ENCODE data around the gene GLP2R. TPM values are rescaled to one million over a fixed set of nuclear protein-coding genes. Genes with fewer than 3 reads are reported as not detected.

The GLP2R gene
- total RNA-seq, 2 experiments from 2014 or later: not detected

DNA sequence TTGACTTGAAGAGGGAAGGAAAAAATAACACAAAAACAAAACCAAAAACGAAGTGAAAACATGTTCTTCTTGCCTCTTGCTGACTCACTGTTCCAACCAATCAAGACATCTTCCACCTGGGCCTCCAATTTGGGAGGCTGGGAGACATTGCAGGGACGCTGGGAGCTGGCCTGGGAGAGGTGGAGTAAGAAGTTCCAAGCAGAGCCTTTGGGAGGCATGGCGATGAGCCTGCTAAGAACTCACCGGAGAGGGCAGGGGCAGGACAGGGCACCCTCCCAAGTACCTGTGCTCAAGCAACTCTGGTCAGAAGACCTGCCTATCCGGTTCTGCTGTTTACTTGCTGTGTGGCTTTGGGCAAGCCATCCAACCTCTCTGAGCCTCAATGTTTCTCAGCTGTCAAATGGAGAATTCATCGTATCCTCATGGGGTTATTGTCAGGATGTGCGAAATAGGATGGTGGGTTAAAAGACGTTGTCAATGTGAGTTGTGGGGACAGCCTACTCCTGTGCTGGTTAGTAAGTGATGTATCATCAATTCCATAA lies 856 bp upstream of the GLP2R start:
- Mint-ChIP-seq H3K4me3 (no peak overlapping the region), H3K4me1 (ENCODE audit: low read depth) (no peaks in the 10 kb centered on the region), H3K27ac (no peak overlapping the region), H3K9me3 (no peaks in the 10 kb centered on the region), H3K27me3 (peaks cover 3% of the 10 kb centered on the region), H3K36me3 (ENCODE audit: low read depth) (no peaks in the 10 kb centered on the region)
- no peak for ATAC-seq
- TF ChIP-seq, protein P1, sequence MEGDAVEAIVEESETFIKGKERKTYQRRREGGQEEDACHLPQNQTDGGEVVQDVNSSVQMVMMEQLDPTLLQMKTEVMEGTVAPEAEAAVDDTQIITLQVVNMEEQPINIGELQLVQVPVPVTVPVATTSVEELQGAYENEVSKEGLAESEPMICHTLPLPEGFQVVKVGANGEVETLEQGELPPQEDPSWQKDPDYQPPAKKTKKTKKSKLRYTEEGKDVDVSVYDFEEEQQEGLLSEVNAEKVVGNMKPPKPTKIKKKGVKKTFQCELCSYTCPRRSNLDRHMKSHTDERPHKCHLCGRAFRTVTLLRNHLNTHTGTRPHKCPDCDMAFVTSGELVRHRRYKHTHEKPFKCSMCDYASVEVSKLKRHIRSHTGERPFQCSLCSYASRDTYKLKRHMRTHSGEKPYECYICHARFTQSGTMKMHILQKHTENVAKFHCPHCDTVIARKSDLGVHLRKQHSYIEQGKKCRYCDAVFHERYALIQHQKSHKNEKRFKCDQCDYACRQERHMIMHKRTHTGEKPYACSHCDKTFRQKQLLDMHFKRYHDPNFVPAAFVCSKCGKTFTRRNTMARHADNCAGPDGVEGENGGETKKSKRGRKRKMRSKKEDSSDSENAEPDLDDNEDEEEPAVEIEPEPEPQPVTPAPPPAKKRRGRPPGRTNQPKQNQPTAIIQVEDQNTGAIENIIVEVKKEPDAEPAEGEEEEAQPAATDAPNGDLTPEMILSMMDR (IDR thresholded peaks at IDR 0.05): no peak
- ChIA-PET CTCF (no interaction called here), POLR2A (interaction anchor here (0.7 kb wide), 1 partner anchor 187 kb away, joined by 3 read pairs; no protein-coding TSS in a partner anchor)
- intact Hi-C loops (cut with micrococcal nuclease): no loop called here
- DNase-seq: no peak

DNA sequence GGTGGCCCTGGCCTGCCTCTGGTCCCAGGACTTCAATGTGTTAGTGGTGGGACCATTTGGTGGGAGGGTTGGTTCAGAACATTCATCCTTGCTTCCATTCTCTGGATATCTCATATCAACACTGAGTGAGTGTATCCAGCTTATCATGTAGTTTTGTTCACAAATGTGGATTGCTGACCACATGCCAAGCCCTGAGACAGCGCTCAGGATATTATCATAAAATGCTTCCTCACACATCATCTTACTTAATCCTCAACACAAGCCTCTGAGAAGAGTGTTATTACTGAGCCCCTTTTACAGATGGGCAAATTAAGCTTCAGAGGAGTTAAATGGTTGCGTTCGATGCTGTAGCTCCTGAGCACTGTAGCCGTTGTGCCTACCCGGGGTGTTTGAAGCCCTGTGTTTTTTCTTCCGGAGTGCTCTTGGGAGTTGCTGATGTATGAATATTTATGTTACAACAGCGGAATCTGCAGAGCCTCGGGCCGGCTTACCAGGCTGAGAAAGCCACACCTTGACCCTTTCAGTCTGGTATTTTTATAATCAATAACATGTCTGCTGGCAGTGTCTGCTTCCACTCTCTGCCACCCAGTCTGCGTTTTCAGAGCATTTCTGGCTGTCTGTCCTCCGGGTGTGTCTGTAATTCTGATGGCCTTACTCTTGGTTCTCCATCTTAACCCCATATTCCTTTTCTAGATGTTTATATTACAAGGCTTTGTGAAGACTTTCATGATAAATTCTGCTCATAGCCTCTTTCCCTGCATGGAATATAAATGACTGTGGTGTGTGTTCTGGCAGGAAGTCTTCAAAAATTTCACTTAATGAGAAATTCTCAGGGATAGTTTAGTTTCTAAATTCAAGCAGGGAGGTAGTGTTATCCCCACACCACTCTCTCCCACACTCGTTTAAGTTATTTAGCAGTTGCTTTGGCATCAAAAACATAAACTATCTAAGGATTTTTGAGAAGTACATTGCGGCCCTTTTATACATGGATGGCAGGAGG lies 2.9 kb downstream of the GLP2R start:
- no peaks in the 10 kb centered on the region for H3K27me3 Mint-ChIP-seq
- no peaks in the 10 kb centered on the region for H3K9me3 Mint-ChIP-seq
- ChIA-PET CTCF (no interaction called here), POLR2A (no interaction called here)
- DNase-seq: no peak
- no peaks in the 10 kb centered on the region for H3K4me1 Mint-ChIP-seq (ENCODE audit: low read depth)
- TF ChIP-seq, protein P1 (IDR thresholded peaks at IDR 0.05): no peak
- no peak overlapping the region for H3K27ac Mint-ChIP-seq
- no peaks in the 10 kb centered on the region for H3K36me3 Mint-ChIP-seq (ENCODE audit: low read depth)
- no peak for ATAC-seq
- no peak overlapping the region for H3K4me3 Mint-ChIP-seq
- intact Hi-C loops (cut with micrococcal nuclease): no loop called here

DNA sequence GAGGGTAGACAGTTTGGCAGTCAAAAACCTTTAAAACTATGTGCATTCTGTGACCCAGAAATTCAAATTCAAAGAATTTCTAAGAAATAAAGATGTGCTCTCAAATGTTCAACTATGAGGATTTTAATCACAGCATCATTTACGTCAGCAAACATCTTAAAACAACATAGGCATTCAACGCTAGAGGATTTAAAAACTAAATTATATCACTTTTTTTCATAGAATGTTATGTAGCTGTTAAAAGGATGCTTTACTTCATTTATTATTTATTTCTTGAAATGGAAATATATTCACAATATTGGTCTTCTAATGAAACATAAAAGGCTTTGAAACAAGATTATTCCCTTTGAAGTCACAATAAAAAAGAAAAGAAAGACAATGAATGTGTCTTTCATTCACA lies 3.6 kb downstream of the GLP2R start:
- no peaks in the 10 kb centered on the region for H3K9me3 Mint-ChIP-seq
- intact Hi-C loops (cut with micrococcal nuclease): no loop called here
- no peak for ATAC-seq
- H3K4me3 Mint-ChIP-seq: no peak overlapping the region
- H3K27ac Mint-ChIP-seq: no peak overlapping the region
- no peaks in the 10 kb centered on the region for H3K27me3 Mint-ChIP-seq
- DNase-seq: no peak
- H3K4me1 Mint-ChIP-seq (ENCODE audit: low read depth): no peaks in the 10 kb centered on the region
- H3K36me3 Mint-ChIP-seq (ENCODE audit: low read depth): no peaks in the 10 kb centered on the region
- ChIA-PET CTCF (no interaction called here), POLR2A (no interaction called here)
- TF ChIP-seq, protein P1 (IDR thresholded peaks at IDR 0.05): no peak

DNA sequence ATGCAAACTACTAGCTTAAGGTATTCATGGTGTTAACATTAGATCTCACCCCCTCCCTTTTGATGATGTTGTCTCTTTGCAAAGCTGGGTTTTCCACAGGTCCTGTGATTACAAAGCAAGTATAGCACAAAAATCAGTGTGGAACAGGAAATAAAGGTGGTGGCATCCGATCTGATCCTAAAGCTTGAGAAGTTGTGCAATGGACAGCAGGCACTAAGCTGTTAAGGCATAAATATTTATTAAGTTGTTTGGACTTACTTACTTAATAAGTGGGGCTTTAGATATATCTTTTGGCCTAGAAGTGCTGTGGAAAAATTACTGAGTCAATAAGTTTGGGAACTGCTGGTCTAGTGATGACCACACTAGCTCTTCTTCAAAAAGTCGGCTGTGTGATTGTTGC lies 5.0 kb downstream of the GLP2R start:
- ChIA-PET POLR2A (interaction anchor here (1.0 kb wide), 1 partner anchor 31 kb away, joined by 3 read pairs; no protein-coding TSS in a partner anchor), CTCF (interaction anchor here (1.2 kb wide), 1 partner anchor 62 kb away, joined by 3 read pairs; no protein-coding TSS in a partner anchor)
- Mint-ChIP-seq H3K27me3 (no peaks in the 10 kb centered on the region), H3K9me3 (no peaks in the 10 kb centered on the region), H3K4me1 (ENCODE audit: low read depth) (no peaks in the 10 kb centered on the region), H3K27ac (no peak overlapping the region), H3K4me3 (no peak overlapping the region), H3K36me3 (ENCODE audit: low read depth) (no peaks in the 10 kb centered on the region)
- TF ChIP-seq, protein P1 (IDR thresholded peaks at IDR 0.05): no peak
- no peak for ATAC-seq
- DNase-seq: no peak
- intact Hi-C loops (cut with micrococcal nuclease): no loop called here

DNA sequence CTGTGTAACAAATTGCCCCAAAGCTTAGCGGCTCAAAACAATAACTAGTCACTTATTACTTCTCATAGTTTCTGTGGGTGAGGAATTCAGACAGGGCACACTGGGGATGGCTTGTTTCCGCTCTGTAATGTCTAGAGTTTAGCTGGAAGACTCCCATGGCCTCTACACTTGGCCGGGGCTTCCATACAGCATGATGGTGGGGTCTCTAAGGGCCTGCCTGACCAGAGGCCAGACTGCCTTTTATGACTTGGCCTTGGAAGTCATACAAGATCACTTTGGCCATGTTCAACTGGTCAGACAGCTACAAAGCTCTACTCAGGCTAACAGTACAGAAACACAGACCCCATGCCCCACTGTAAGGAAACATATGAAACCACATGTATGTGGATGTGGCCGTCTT lies 8.2 kb downstream of the GLP2R start:
- Mint-ChIP-seq H3K4me1 (ENCODE audit: low read depth) (no peaks in the 10 kb centered on the region), H3K4me3 (no peak overlapping the region), H3K9me3 (no peaks in the 10 kb centered on the region), H3K27me3 (peaks cover 3% of the 10 kb centered on the region), H3K27ac (no peak overlapping the region), H3K36me3 (ENCODE audit: low read depth) (no peaks in the 10 kb centered on the region)
- ATAC-seq: no peak
- intact Hi-C loops (cut with micrococcal nuclease): no loop called here
- CTCF ChIA-PET: no interaction called here
- TF ChIP-seq, protein P1 (IDR thresholded peaks at IDR 0.05): no peak
- POLR2A ChIA-PET: no interaction called here
- no peak for DNase-seq

Measured in activated CD8-positive, alpha-beta T cell treated with anti-CD3 and anti-CD28 coated beads for 36 hours (primary cell).